Neural cell (in vitro differentiated cells): ENCODE data around the gene LRP1. TPM values are rescaled to one million over a fixed set of nuclear protein-coding genes. Genes with fewer than 3 reads are reported as not detected.

Experiments used
- H2AFZ ChIP-seq: fragments of 200-600, 300-800 bp; sonication (generic), shearing (Covaris generic); 2 replicates; pipeline ENCODE4 v1.6.0; 2014; ENCODE audit warnings: low read depth, mild to moderate bottlenecking, antibody characterized with exemption, low read length, moderate library complexity
- H3F3A ChIP-seq: fragments of 200-600 bp; shearing (Covaris generic); 2 replicates; pipeline ENCODE4 v1.6.1; 2016; ENCODE audit warnings: mild to moderate bottlenecking, moderate library complexity, mixed read lengths, antibody characterized with exemption, low read length; ENCODE audit not compliant: insufficient read depth, poor library complexity, severe bottlenecking
- H3K27ac ChIP-seq: fragments of 200-600, 300-800 bp; sonication (generic), shearing (Covaris generic); 2 replicates; pipeline ENCODE4 v1.5.1; 2014; ENCODE audit warnings: mild to moderate bottlenecking, low read length, moderate library complexity
- H3K27me3 ChIP-seq: fragments of 300-800, 200-600 bp; sonication (generic), shearing (Covaris generic); 2 replicates; pipeline ENCODE4 v1.6.0; 2014; ENCODE audit warnings: mild to moderate bottlenecking, low read depth, low read length, moderate library complexity; ENCODE audit not compliant: insufficient read depth
- H3K36me3 ChIP-seq: fragments of 300-800, 200-600 bp; sonication (generic), shearing (Covaris generic); 2 replicates; pipeline ENCODE4 v1.5.1; 2014; ENCODE audit warnings: mild to moderate bottlenecking, antibody characterized with exemption, low read length, moderate library complexity; ENCODE audit not compliant: insufficient read depth
- H3K4me2 ChIP-seq: fragments of 300-800, 200-600 bp; sonication (generic), shearing (Covaris generic); 2 replicates; pipeline ENCODE4 v1.6.0; 2014; ENCODE audit warnings: mild to moderate bottlenecking, low read length
- H3K4me3 ChIP-seq: fragments of 300-800, 200-600 bp; sonication (generic), shearing (Covaris generic); 2 replicates; pipeline ENCODE4 v1.5.1; 2014; ENCODE audit warnings: mild to moderate bottlenecking, low read length, moderate library complexity
- H3K79me2 ChIP-seq: fragments of 200-600 bp; shearing (Covaris generic); replicated peaks from 2 replicates; pipeline ENCODE4 v1.6.0; 2014; ENCODE audit warnings: mild to moderate bottlenecking, low read length, moderate library complexity; ENCODE audit not compliant: insufficient read depth
- H3K9ac ChIP-seq: fragments of 300-800, 200-600 bp; sonication (generic), shearing (Covaris generic); 2 replicates; pipeline ENCODE4 v1.6.1; 2016; ENCODE audit warnings: mild to moderate bottlenecking, low read length, mixed read lengths
- H3K9me2 ChIP-seq: fragments of 200-600 bp; shearing (Covaris generic); 2 replicates; pipeline ENCODE4 v1.6.1; 2016; ENCODE audit warnings: mild to moderate bottlenecking, low read length, mixed read lengths; ENCODE audit not compliant: insufficient read depth
- H3K9me3 ChIP-seq: fragments of 200-600, 300-800 bp; sonication (generic), shearing (Covaris generic); 2 replicates; pipeline ENCODE4 v1.6.1; 2016; ENCODE audit warnings: mild to moderate bottlenecking, mixed run types, low read length, moderate library complexity, mixed read lengths
- H4K20me1 ChIP-seq: fragments of 200-600 bp; shearing (Covaris generic); 2 replicates; pipeline ENCODE4 v1.6.1; 2016; ENCODE audit warnings: mild to moderate bottlenecking, mixed run types; ENCODE audit not compliant: insufficient read depth
- EP300 ChIP-seq: fragments of 450-650 bp; conservative IDR thresholded peaks from 2 replicates; pipeline ENCODE4 v1.6.1; 2014; ENCODE audit warnings: antibody characterized with exemption, mild to moderate bottlenecking, moderate library complexity; ENCODE audit not compliant: poor library complexity, severe bottlenecking
- EZH2 ChIP-seq: fragments of 200-600, 300-800 bp; shearing (Covaris generic), sonication (generic); IDR thresholded peaks from 2 replicates; pipeline ENCODE4 v1.6.1; 2014; ENCODE audit warnings: antibody characterized with exemption, low read length, borderline replicate concordance, mild to moderate bottlenecking; ENCODE audit not compliant: insufficient read depth, poor library complexity, severe bottlenecking
- MXI1 ChIP-seq: fragments of 450-650 bp; conservative IDR thresholded peaks from 2 replicates; pipeline ENCODE4 v1.6.1; 2014; ENCODE audit warnings: antibody characterized with exemption, mild to moderate bottlenecking; ENCODE audit not compliant: poor library complexity, severe bottlenecking
- POLR2AphosphoS5 ChIP-seq: IDR thresholded peaks from 2 replicates; pipeline ENCODE4 v1.6.1; 2012
- RAD21 ChIP-seq: fragments of 450-650 bp; conservative IDR thresholded peaks from 2 replicates; pipeline ENCODE4 v1.6.1; 2014; ENCODE audit warnings: antibody characterized with exemption, mild to moderate bottlenecking, moderate library complexity
- SMC3 ChIP-seq: fragments of 450-650 bp; conservative IDR thresholded peaks from 2 replicates; pipeline ENCODE4 v1.6.1; 2014; ENCODE audit warnings: antibody characterized with exemption, mild to moderate bottlenecking, moderate library complexity; ENCODE audit not compliant: poor library complexity
- TAF1 ChIP-seq: IDR thresholded peaks from 2 replicates; pipeline ENCODE4 v1.6.1; 2012; ENCODE audit warnings: low read depth
- polyA plus RNA-seq: library from polyadenylated mRNA; depleted of rRNA; stranded (reverse); fragments of >200 nt; gene quantifications from 2 replicates; pipeline ENCODE4 v1.2.3, GENCODE V29; 2014
- TF ChIP-seq, protein P1 (sequence below): fragments of 450-650 bp; IDR thresholded peaks from 2 replicates; pipeline ENCODE4 v1.5.1; 2014; ENCODE audit warnings: antibody characterized with exemption, mild to moderate bottlenecking, moderate library complexity; ENCODE audit not compliant: poor library complexity, severe bottlenecking
- TF ChIP-seq, protein P2 (sequence below): IDR thresholded peaks from 2 replicates; pipeline ENCODE4 v1.6.1; 2012; ENCODE audit warnings: borderline replicate concordance

Gene LRP1
- polyA plus RNA-seq, 1 donor from 2014 or later: 18.2 TPM

DNA sequence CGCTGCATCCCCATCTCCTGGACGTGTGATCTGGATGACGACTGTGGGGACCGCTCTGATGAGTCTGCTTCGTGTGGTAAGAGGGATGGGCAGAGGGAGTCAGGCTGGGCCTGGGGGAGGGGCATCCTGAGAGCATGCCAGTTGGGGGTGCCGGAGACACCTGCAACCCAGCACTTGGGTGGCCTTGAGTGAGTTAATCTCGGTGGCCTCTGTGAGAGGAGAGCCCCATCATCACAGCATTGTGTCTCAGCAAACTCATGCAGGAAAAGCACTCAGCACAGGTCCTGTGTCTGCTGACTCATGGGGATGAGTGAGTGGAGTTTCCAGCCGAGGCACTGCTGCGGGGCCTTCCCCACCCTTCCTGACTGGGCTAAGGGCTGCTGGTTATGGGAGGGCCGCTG lies 38.7 kb downstream of the LRP1 start:
- Histone ChIP-seq H3K9me3 (no peaks in the 10 kb centered on the region), H3K79me2 (no peaks in the 10 kb centered on the region), H3K9ac (no peak overlapping the region), H3K27ac (no peak overlapping the region), H3K9me2 (no peaks in the 10 kb centered on the region), H3K36me3 (peaks cover 11% of the 10 kb centered on the region), H3K4me3 (no peak overlapping the region), H3K4me2 (no peak overlapping the region), H3F3A (no peaks in the 10 kb centered on the region), H4K20me1 (no peaks in the 10 kb centered on the region), H2AFZ (no peak overlapping the region), H3K27me3 (no peaks in the 10 kb centered on the region)
- TF ChIP-seq TAF1 (no peak), MXI1 (no peak), POLR2AphosphoS5 (no peak), EZH2 (no peak), RAD21 (no peak), EP300 (no peak), SMC3 (no peak)
- TF ChIP-seq, protein P1, sequence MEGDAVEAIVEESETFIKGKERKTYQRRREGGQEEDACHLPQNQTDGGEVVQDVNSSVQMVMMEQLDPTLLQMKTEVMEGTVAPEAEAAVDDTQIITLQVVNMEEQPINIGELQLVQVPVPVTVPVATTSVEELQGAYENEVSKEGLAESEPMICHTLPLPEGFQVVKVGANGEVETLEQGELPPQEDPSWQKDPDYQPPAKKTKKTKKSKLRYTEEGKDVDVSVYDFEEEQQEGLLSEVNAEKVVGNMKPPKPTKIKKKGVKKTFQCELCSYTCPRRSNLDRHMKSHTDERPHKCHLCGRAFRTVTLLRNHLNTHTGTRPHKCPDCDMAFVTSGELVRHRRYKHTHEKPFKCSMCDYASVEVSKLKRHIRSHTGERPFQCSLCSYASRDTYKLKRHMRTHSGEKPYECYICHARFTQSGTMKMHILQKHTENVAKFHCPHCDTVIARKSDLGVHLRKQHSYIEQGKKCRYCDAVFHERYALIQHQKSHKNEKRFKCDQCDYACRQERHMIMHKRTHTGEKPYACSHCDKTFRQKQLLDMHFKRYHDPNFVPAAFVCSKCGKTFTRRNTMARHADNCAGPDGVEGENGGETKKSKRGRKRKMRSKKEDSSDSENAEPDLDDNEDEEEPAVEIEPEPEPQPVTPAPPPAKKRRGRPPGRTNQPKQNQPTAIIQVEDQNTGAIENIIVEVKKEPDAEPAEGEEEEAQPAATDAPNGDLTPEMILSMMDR: no peak
- TF ChIP-seq, protein P2, sequence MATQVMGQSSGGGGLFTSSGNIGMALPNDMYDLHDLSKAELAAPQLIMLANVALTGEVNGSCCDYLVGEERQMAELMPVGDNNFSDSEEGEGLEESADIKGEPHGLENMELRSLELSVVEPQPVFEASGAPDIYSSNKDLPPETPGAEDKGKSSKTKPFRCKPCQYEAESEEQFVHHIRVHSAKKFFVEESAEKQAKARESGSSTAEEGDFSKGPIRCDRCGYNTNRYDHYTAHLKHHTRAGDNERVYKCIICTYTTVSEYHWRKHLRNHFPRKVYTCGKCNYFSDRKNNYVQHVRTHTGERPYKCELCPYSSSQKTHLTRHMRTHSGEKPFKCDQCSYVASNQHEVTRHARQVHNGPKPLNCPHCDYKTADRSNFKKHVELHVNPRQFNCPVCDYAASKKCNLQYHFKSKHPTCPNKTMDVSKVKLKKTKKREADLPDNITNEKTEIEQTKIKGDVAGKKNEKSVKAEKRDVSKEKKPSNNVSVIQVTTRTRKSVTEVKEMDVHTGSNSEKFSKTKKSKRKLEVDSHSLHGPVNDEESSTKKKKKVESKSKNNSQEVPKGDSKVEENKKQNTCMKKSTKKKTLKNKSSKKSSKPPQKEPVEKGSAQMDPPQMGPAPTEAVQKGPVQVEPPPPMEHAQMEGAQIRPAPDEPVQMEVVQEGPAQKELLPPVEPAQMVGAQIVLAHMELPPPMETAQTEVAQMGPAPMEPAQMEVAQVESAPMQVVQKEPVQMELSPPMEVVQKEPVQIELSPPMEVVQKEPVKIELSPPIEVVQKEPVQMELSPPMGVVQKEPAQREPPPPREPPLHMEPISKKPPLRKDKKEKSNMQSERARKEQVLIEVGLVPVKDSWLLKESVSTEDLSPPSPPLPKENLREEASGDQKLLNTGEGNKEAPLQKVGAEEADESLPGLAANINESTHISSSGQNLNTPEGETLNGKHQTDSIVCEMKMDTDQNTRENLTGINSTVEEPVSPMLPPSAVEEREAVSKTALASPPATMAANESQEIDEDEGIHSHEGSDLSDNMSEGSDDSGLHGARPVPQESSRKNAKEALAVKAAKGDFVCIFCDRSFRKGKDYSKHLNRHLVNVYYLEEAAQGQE: no peak

DNA sequence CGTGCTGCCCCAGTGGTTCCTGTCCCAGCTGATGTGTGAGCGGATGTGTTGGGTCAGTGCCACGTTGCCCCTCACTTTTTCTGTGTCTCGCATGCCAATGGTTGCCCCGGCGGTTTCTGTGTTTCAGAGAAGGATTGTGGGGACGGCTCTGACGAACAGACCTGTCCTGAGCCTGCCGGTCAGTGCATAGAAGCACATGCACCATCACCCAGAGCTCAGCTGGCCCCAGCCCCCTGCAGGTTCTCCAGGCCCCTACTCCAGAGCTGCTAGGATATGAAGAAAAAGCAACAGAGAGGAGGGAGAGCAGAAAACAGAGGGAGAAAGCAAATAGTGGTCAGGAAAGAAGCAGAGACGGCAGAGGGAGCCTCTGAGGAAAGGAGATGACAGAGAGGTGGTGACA lies 39.8 kb downstream of the LRP1 start:
- H3F3A ChIP-seq: no peaks in the 10 kb centered on the region
- no peak overlapping the region for H3K9ac ChIP-seq
- H3K9me2 ChIP-seq: no peaks in the 10 kb centered on the region
- no peak overlapping the region for H3K4me3 ChIP-seq
- TF ChIP-seq POLR2AphosphoS5: no peak
- TF ChIP-seq EZH2: no peak
- no peak for TF ChIP-seq EP300
- no peak for TF ChIP-seq TAF1
- no peak for TF ChIP-seq SMC3
- no peak for TF ChIP-seq RAD21
- TF ChIP-seq, protein P2: no peak
- no peak for TF ChIP-seq MXI1
- TF ChIP-seq, protein P1: no peak
- H3K79me2 ChIP-seq: no peaks in the 10 kb centered on the region
- H3K4me2 ChIP-seq: no peak overlapping the region
- H3K9me3 ChIP-seq: no peaks in the 10 kb centered on the region
- H4K20me1 ChIP-seq: no peaks in the 10 kb centered on the region
- no peaks in the 10 kb centered on the region for H3K27me3 ChIP-seq
- H3K27ac ChIP-seq: no peak overlapping the region
- H2AFZ ChIP-seq: no peak overlapping the region
- peaks cover 7% of the 10 kb centered on the region for H3K36me3 ChIP-seq
